ENCODE measurements around the gene ZNF420. TPM values are rescaled to one million over a fixed set of nuclear protein-coding genes. Genes with fewer than 3 reads are reported as not detected.

ZNF420 gene
- total and polyA plus RNA-seq, 4 donors, result 2.0 to 5.2 (median 3.4) TPM

DNA sequence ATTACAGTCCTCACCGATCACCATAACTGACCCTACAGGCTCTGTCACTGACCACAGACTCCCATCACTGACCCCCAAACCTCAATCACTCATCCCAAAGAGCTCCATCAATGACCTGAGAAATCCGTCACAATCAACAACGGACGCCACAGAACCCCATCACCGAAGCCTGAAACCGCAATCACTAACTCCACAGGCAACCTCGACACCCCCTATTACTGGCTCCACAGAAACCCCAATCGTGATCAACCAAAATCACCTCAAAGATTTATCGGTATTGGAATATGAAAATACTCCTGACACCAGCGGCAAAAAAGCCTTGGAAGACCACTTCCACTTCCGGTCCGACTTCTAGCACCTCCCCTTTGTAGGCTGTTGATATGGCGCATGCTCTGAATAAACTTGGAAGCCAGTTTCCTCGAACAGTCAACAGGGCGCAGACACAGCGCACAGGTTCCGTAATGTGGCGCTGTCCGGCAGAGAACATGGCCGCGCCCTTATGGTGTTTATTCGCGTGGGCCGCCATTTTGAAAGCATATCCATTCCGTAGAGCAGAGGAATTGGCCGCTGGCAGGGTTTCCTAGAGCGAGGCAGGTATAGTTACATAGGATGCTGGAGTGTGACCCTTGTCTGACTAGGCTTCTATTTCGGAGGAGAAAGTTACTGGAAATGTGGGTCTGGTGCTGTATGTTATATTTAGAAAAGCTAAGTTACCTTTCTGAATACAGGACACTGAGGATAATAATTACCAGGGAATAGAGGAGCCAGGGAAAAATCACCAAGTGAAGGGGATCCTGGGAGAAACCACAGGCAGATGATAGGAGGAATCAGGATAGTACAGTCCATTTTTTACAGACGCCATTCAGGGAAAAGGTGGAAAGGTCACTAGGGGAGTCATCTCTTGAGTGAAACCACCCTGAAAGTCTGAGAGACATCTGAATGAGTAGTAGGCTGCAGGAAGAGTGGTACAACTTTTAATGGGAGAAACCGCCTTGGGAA is 94.4 kb downstream of the ZNF420 start, which contains the start of gene ZNF585A:
Gene ZNF585A (minus strand): TSS at position 328 of the 999 bp plus-strand sequence. CDS start 2,785 bp downstream, outside the sequence.
- H3K4me3 ChIP-seq (ENCODE audit: low read depth in 1 of 3, low read length in 3 of 3), result peak within 1 kb of the TSS; percentile 65 to 98 (median 85)
- TF ChIP-seq HNF4G (IDR thresholded peaks at IDR 0.05) (peak; percentile 9), FOXA1 (IDR thresholded peaks at IDR 0.05) (peak; percentile 86), TAF1 (conservative IDR thresholded peaks at IDR 0.05) (no peak), SP1 (IDR thresholded peaks at IDR 0.05) (peak; percentile 65), RAD21 (IDR thresholded peaks at IDR 0.05) (peak; percentile 45 to 53), NR2F2 (IDR thresholded peaks at IDR 0.05) (peak; percentile 32), FOXA2 (IDR thresholded peaks at IDR 0.05) (peak; percentile 91), RXRA (IDR thresholded peaks at IDR 0.05) (peak in 1 of 2 donors; percentile 33), EGR1 (IDR thresholded peaks at IDR 0.05; ENCODE audit: low read depth in 2 of 2) (no peak), JUND (IDR thresholded peaks at IDR 0.05) (no peak), GABPA (IDR thresholded peaks at IDR 0.05 in 1 of 2, conservative IDR thresholded peaks at IDR 0.05 in 1 of 2) (peak; percentile 85 to 94), HNF4A (conservative IDR thresholded peaks at IDR 0.05) (peak in 1 of 2 donors; percentile 36), YY1 (IDR thresholded peaks at IDR 0.05) (peak; percentile 100)
- TF ChIP-seq, protein P1, sequence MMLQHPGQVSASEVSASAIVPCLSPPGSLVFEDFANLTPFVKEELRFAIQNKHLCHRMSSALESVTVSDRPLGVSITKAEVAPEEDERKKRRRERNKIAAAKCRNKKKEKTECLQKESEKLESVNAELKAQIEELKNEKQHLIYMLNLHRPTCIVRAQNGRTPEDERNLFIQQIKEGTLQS (IDR thresholded peaks at IDR 0.05), result no peak
- TF ChIP-seq, protein P2, sequence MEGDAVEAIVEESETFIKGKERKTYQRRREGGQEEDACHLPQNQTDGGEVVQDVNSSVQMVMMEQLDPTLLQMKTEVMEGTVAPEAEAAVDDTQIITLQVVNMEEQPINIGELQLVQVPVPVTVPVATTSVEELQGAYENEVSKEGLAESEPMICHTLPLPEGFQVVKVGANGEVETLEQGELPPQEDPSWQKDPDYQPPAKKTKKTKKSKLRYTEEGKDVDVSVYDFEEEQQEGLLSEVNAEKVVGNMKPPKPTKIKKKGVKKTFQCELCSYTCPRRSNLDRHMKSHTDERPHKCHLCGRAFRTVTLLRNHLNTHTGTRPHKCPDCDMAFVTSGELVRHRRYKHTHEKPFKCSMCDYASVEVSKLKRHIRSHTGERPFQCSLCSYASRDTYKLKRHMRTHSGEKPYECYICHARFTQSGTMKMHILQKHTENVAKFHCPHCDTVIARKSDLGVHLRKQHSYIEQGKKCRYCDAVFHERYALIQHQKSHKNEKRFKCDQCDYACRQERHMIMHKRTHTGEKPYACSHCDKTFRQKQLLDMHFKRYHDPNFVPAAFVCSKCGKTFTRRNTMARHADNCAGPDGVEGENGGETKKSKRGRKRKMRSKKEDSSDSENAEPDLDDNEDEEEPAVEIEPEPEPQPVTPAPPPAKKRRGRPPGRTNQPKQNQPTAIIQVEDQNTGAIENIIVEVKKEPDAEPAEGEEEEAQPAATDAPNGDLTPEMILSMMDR (IDR thresholded peaks at IDR 0.05; ENCODE audit: low read depth, low read length, missing input control), result peak; percentile 19
- TF ChIP-seq, protein P3, sequence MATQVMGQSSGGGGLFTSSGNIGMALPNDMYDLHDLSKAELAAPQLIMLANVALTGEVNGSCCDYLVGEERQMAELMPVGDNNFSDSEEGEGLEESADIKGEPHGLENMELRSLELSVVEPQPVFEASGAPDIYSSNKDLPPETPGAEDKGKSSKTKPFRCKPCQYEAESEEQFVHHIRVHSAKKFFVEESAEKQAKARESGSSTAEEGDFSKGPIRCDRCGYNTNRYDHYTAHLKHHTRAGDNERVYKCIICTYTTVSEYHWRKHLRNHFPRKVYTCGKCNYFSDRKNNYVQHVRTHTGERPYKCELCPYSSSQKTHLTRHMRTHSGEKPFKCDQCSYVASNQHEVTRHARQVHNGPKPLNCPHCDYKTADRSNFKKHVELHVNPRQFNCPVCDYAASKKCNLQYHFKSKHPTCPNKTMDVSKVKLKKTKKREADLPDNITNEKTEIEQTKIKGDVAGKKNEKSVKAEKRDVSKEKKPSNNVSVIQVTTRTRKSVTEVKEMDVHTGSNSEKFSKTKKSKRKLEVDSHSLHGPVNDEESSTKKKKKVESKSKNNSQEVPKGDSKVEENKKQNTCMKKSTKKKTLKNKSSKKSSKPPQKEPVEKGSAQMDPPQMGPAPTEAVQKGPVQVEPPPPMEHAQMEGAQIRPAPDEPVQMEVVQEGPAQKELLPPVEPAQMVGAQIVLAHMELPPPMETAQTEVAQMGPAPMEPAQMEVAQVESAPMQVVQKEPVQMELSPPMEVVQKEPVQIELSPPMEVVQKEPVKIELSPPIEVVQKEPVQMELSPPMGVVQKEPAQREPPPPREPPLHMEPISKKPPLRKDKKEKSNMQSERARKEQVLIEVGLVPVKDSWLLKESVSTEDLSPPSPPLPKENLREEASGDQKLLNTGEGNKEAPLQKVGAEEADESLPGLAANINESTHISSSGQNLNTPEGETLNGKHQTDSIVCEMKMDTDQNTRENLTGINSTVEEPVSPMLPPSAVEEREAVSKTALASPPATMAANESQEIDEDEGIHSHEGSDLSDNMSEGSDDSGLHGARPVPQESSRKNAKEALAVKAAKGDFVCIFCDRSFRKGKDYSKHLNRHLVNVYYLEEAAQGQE (IDR thresholded peaks at IDR 0.05), result peak; percentile 67
- TF ChIP-seq, protein P4, sequence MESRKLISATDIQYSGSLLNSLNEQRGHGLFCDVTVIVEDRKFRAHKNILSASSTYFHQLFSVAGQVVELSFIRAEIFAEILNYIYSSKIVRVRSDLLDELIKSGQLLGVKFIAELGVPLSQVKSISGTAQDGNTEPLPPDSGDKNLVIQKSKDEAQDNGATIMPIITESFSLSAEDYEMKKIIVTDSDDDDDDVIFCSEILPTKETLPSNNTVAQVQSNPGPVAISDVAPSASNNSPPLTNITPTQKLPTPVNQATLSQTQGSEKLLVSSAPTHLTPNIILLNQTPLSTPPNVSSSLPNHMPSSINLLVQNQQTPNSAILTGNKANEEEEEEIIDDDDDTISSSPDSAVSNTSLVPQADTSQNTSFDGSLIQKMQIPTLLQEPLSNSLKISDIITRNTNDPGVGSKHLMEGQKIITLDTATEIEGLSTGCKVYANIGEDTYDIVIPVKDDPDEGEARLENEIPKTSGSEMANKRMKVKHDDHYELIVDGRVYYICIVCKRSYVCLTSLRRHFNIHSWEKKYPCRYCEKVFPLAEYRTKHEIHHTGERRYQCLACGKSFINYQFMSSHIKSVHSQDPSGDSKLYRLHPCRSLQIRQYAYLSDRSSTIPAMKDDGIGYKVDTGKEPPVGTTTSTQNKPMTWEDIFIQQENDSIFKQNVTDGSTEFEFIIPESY (IDR thresholded peaks at IDR 0.05), result peak; percentile 94
- TF ChIP-seq, protein P5, sequence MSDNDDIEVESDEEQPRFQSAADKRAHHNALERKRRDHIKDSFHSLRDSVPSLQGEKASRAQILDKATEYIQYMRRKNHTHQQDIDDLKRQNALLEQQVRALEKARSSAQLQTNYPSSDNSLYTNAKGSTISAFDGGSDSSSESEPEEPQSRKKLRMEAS (IDR thresholded peaks at IDR 0.05), result peak; percentile 89
- H3K4me1 ChIP-seq (ENCODE audit: control insufficient read depth in 4 of 4, insufficient read depth in 4 of 4, low read length in 3 of 4), result peaks cover 0 to 8% (median 3%) of the 10 kb centered on the region in 4 donors
- H3K9ac ChIP-seq (ENCODE audit: low read depth in 1 of 2, low read length in 2 of 2), result peak within 1 kb of the TSS; percentile 51 to 74
- H3K27me3 ChIP-seq (ENCODE audit: control insufficient read depth in 4 of 4, insufficient read depth in 4 of 4, low read length in 3 of 4), result no peaks in the 10 kb centered on the region
- peak within 1 kb of the TSS; percentile 45 to 48 for H3K27ac ChIP-seq (ENCODE audit: low read depth in 1 of 2, low read length in 2 of 2)
- 5% methylated on average over 30 of the region's 30 CpGs for WGBS
- peaks cover 3 to 23% (median 21%) of the 10 kb centered on the region in 4 donors for H3K36me3 ChIP-seq (ENCODE audit: control insufficient read depth in 4 of 4, insufficient read depth in 3 of 4, low read depth in 1 of 4, low read length in 3 of 4)
- DNase-seq (ENCODE audit: low spot score), result peak; percentile 82
- peaks cover 9 to 38% (median 24%) of the 10 kb centered on the region in 4 donors for H3K9me3 ChIP-seq (ENCODE audit: control insufficient read depth in 4 of 4, low read length in 3 of 4)

Other genes starting within 250 kb of the ZNF420 start
- 1 to 10 TPM; 5.3 to 5.5 TPM for gene ZNF790, start 240.0 kb upstream of the ZNF420 start, total RNA-seq
- gene ZNF790, start 240.0 kb upstream of the ZNF420 start, polyA plus RNA-seq, result 1 to 10 TPM; 2.8 to 3.1 TPM
- gene ZNF345, start 227.6 kb upstream of the ZNF420 start, total RNA-seq, result 1 to 10 TPM; 2.3 to 4.7 TPM
- gene ZNF345, start 227.6 kb upstream of the ZNF420 start, polyA plus RNA-seq, result 1 to 10 TPM in 1 of 2 donors, under 1 TPM in 1; 0.67 to 1.9 TPM
- 1 to 10 TPM; 1.1 to 1.3 TPM for gene ZNF829, start 162.1 kb upstream of the ZNF420 start, total RNA-seq
- under 1 TPM; 0.32 to 0.40 TPM for gene ZNF829, start 162.1 kb upstream of the ZNF420 start, polyA plus RNA-seq
- gene ZNF568, start 162.1 kb upstream of the ZNF420 start, total RNA-seq, result 1 to 10 TPM; 3.4 to 5.5 TPM
- gene ZNF568, start 162.1 kb upstream of the ZNF420 start, polyA plus RNA-seq, result 1 to 10 TPM; 1.4 to 2.2 TPM
- 1 to 10 TPM; 1.9 to 4.2 TPM for gene ZNF585A, start 94.3 kb downstream of the ZNF420 start, total RNA-seq
- gene ZNF585A, start 94.3 kb downstream of the ZNF420 start, polyA plus RNA-seq, result 1 to 10 TPM; 3.0 to 3.5 TPM
- 1 to 10 TPM; 4.4 to 8.8 TPM for gene ZNF585B, start 132.1 kb downstream of the ZNF420 start, total RNA-seq
- gene ZNF585B, start 132.1 kb downstream of the ZNF420 start, polyA plus RNA-seq, result 1 to 10 TPM in 1 of 2 donors, under 1 TPM in 1; 0.74 to 1.6 TPM
- 1 to 10 TPM; 2.9 to 3.2 TPM for gene ZNF383, start 139.8 kb downstream of the ZNF420 start, total RNA-seq
- gene ZNF383, start 139.8 kb downstream of the ZNF420 start, polyA plus RNA-seq, result 1 to 10 TPM; 1.1 to 1.8 TPM

Data from liver (tissue), 9 donors.